Right lobe of liver (tissue), 6 donors: ENCODE measurements around the gene CLDN20. TPM values are rescaled to one million over a fixed set of nuclear protein-coding genes. Genes with fewer than 3 reads are reported as not detected.

Experiments
- ATAC-seq, 4 donors: fragments of 200-7000 bp; cut with Tn5 transposase; one replicate each; pipeline ENCODE4 v1.9.1; 2020; ENCODE audit warnings: mild to moderate bottlenecking in 4 of 4, moderate library complexity in 4 of 4
- DNase-seq, 3 donors: peaks; one replicate each; pipeline ENCODE4 v3.0.0-alpha.2; 2020
- H3K27ac ChIP-seq, 3 donors: fragments of 200-600 bp; one replicate each; pipeline ENCODE4 v1.8.0; 2022
- H3K27me3 ChIP-seq, 2 donors: fragments of 200-600 bp; one replicate each; pipeline ENCODE4 v1.8.0; 2022
- H3K36me3 ChIP-seq, 4 donors: fragments of 200-600 bp; sonication (generic) in 1 of 4; one replicate each; pipeline versions ENCODE4 v1.5.1 to v1.8.0; 2017 to 2022; ENCODE audit warnings: control low read depth in 1 of 4
- H3K4me1 ChIP-seq, 4 donors: fragments of 200-600 bp; sonication (generic) in 1 of 4; one replicate each; pipeline versions ENCODE4 v1.5.1 to v1.8.0; 2017 to 2022; ENCODE audit warnings: control low read depth in 1 of 4
- H3K4me3 ChIP-seq, 3 donors: fragments of 200-600 bp; one replicate each; pipeline ENCODE4 v1.8.0; 2022
- H3K9me3 ChIP-seq, 4 donors: fragments of 200-600 bp; sonication (generic) in 1 of 4; one replicate each; pipeline versions ENCODE4 v1.5.1 to v1.8.0; 2017 to 2022; ENCODE audit warnings: control low read depth in 1 of 4
- CTCF ChIP-seq, 4 donors: fragments of 200-600 bp in 3 of 4; fragments of 450-650 bp in 1 of 4; IDR thresholded peaks; one replicate each; pipeline versions ENCODE4 v1.5.1 to v1.8.0; 2016 to 2022; ENCODE audit warnings: antibody characterized with exemption in 4 of 4, mild to moderate bottlenecking in 2 of 4
- POLR2A ChIP-seq: fragments of 450-650 bp; IDR thresholded peaks from one replicate; pipeline ENCODE4 v1.6.1; 2017; ENCODE audit warnings: antibody characterized with exemption, mild to moderate bottlenecking
- WGBS: methylation state at CpG from one replicate; pipeline ENCODE4 v1.1.6; 2018; ENCODE audit warnings: low coverage, low lambda C conversion rate; ENCODE audit not compliant: insufficient coverage; ENCODE audit errors: missing lambda C conversion rate; 5-methylcytosine and 5-hydroxymethylcytosine counted together
- intact Hi-C, 2 donors: fragments of 100-400 bp; cut with DNase I; formaldehyde crosslinking; loops; one replicate each; pipeline versions ENCODE4 v1.11.2 to v1.14.1; 2022
- total RNA-seq, 6 experiments: library from RNA; depleted of rRNA in 2 of 6; stranded (reverse); fragments of >200 nt in 2 of 6; fragmentation: NEBNext Ultra II Directional in 3 of 6; extraction: Animal tissue kit (Norgen Biotek cat#: 25700) in 3 of 6; gene quantifications; one replicate each; pipeline versions ENCODE4 v1.1.0 to v1.2.4, GENCODE V29; 2016 to 2023
- donor health status: DM: no; HTN: yes; CAD: no.
- donor health status: DM: no; HTN: no; CAD: no.
- donor health status: DM: no; HTN: no; CAD: no.
- donor health status: DM: no; HTN: yes; CAD: no.
- donor health status: DM: no; HTN: yes; CAD: no.

Gene CLDN20
- total RNA-seq, 6 experiments from 2014 or later: not detected

- TF ChIP-seq POLR2A: no peak
- no peak for TF ChIP-seq CTCF (IDR thresholded peaks at IDR 0.05)
- DNase-seq: no peak
- WGBS: 42% methylated on average over 2 of the region's 2 CpGs
- H3K27ac ChIP-seq: no peak overlapping the region
- ATAC-seq: no peak
- H3K4me3 ChIP-seq: no peak overlapping the region
- no peaks in the 10 kb centered on the region for H3K36me3 ChIP-seq
- no peaks in the 10 kb centered on the region for H3K27me3 ChIP-seq
- no peaks in the 10 kb centered on the region for H3K9me3 ChIP-seq
- H3K4me1 ChIP-seq: no peaks in the 10 kb centered on the region
- intact Hi-C loops: no loop called here
Measured at GRCh38 chr6:155274106-155274505, 10.3 kb downstream of the CLDN20 start.

- intact Hi-C loops: no loop called here
- no peaks in the 10 kb centered on the region for H3K27me3 ChIP-seq
- no peak for ATAC-seq
- H3K27ac ChIP-seq: no peak overlapping the region
- TF ChIP-seq CTCF (IDR thresholded peaks at IDR 0.05) (no peak), POLR2A (no peak)
- H3K9me3 ChIP-seq: no peaks in the 10 kb centered on the region
- H3K4me1 ChIP-seq: no peaks in the 10 kb centered on the region
- DNase-seq: no peak
- H3K36me3 ChIP-seq: no peaks in the 10 kb centered on the region
- WGBS: 100% methylated on average over 1 of the region's 1 CpG
- no peak overlapping the region for H3K4me3 ChIP-seq
Measured at GRCh38 chr6:155274533-155274932, 10.7 kb downstream of the CLDN20 start.

GRCh38 chr6:155275808-155276480, 12.1 kb downstream of the CLDN20 start:
- no peaks in the 10 kb centered on the region for H3K9me3 ChIP-seq
- H3K27ac ChIP-seq: no peak overlapping the region
- no peak for TF ChIP-seq CTCF (IDR thresholded peaks at IDR 0.05)
- TF ChIP-seq POLR2A: no peak
- intact Hi-C loops: no loop called here
- H3K27me3 ChIP-seq: no peaks in the 10 kb centered on the region
- H3K4me1 ChIP-seq: no peaks in the 10 kb centered on the region
- H3K36me3 ChIP-seq: no peaks in the 10 kb centered on the region
- DNase-seq (no peak), ATAC-seq (no peak)
- WGBS: 98% methylated on average over 4 of the region's 10 CpGs
- H3K4me3 ChIP-seq: no peak overlapping the region

- Histone ChIP-seq H3K4me3 (no peak overlapping the region), H3K27me3 (no peaks in the 10 kb centered on the region), H3K36me3 (no peaks in the 10 kb centered on the region), H3K27ac (no peak overlapping the region), H3K4me1 (no peaks in the 10 kb centered on the region), H3K9me3 (no peaks in the 10 kb centered on the region)
- ATAC-seq: no peak
- no peak for DNase-seq
- TF ChIP-seq POLR2A: no peak
- TF ChIP-seq CTCF (IDR thresholded peaks at IDR 0.05): no peak
- intact Hi-C loops: no loop called here
Measured at GRCh38 chr6:155276638-155277037, 12.8 kb downstream of the CLDN20 start.
